HG03575 (cell line): ENCODE measurements around the gene RFPL3.
"Not testable (repeated sequence)": the region's sequence is repeated elsewhere in the genome, so short reads cannot be mapped to it uniquely, and the experiment has no call there.

Source experiments
- ATAC-seq: cut with Tn5 transposase; IDR thresholded peaks from one replicate; pipeline ENCODE4 v1.9.1; 2021; ENCODE audit not compliant: unreplicated experiment, insufficient number of reproducible peaks, low FRiP score; ENCODE audit errors: extremely low read depth

Gene RFPL3

GRCh38 chr22:32343941-32344340, 13.7 kb upstream of the RFPL3 start:
- no peak for ATAC-seq

- ATAC-seq, result no peak
Measured at GRCh38 chr22:32348031-32348611, 9.5 kb upstream of the RFPL3 start.

- not testable (repeated sequence) for ATAC-seq
Measured at GRCh38 chr22:32351875-32352274, 5.8 kb upstream of the RFPL3 start.

GRCh38 chr22:32352681-32353080, 5.0 kb upstream of the RFPL3 start:
- ATAC-seq, result no peak

- no peak for ATAC-seq
Measured at GRCh38 chr22:32353292-32353691, 4.4 kb upstream of the RFPL3 start.

GRCh38 chr22:32353840-32354239, 3.8 kb upstream of the RFPL3 start:
- no peak for ATAC-seq

- ATAC-seq, result no peak
Measured at GRCh38 chr22:32354360-32355351, 3.0 kb upstream of the RFPL3 start.

- ATAC-seq, result no peak
Measured at GRCh38 chr22:32355760-32356159, 1.9 kb upstream of the RFPL3 start.

GRCh38 chr22:32360096-32360495, 2.4 kb downstream of the RFPL3 start:
- ATAC-seq, result not testable (repeated sequence)

GRCh38 chr22:32361257-32361656, 3.6 kb downstream of the RFPL3 start:
- no peak for ATAC-seq

GRCh38 chr22:32364210-32364609, 6.5 kb downstream of the RFPL3 start:
- no peak for ATAC-seq

- ATAC-seq, result no peak
Measured at GRCh38 chr22:32375678-32376450, 18.2 kb downstream of the RFPL3 start.

- no peak for ATAC-seq
Measured at GRCh38 chr22:32376681-32377080, 19.0 kb downstream of the RFPL3 start.

- ATAC-seq, result no peak
Measured at GRCh38 chr22:32378707-32379272, 21.1 kb downstream of the RFPL3 start.

- no peak for ATAC-seq
Measured at GRCh38 chr22:32380991-32381390, 23.3 kb downstream of the RFPL3 start.

- ATAC-seq, result no peak
Measured at GRCh38 chr22:32385681-32386080, 28.0 kb downstream of the RFPL3 start.

- ATAC-seq, result no peak
Measured at GRCh38 chr22:32389685-32390084, 32.0 kb downstream of the RFPL3 start.

GRCh38 chr22:32395107-32395506, 37.4 kb downstream of the RFPL3 start:
- ATAC-seq, result no peak

GRCh38 chr22:32396255-32396654, 38.6 kb downstream of the RFPL3 start:
- ATAC-seq, result no peak
